Transverse colon (tissue), 4 donors: ENCODE measurements around the gene TM9SF3. TPM values are rescaled to one million over a fixed set of nuclear protein-coding genes. Genes with fewer than 3 reads are reported as not detected.

Source experiments
- DNase-seq: peaks from one replicate; pipeline ENCODE4 v3.0.0-alpha.2; 2019
- H3K27ac ChIP-seq, 4 donors: fragments of 200-600 bp; sonication (generic); 2 replicates each; pipeline ENCODE4 v1.5.1; 2016 to 2018; ENCODE audit warnings: inconsistent platforms in 4 of 4
- H3K27me3 ChIP-seq: fragments of 200-600 bp; sonication (generic); 2 replicates; pipeline ENCODE4 v1.5.1; 2017; ENCODE audit warnings: inconsistent platforms
- H3K36me3 ChIP-seq, 4 donors: fragments of 200-600 bp; sonication (generic); 2 replicates each; pipeline ENCODE4 v1.5.1; 2017 to 2019; ENCODE audit warnings: inconsistent platforms in 4 of 4
- H3K4me1 ChIP-seq, 4 donors: fragments of 200-600 bp; sonication (generic); 2 replicates each; pipeline ENCODE4 v1.5.1; 2017 to 2020; ENCODE audit warnings: inconsistent platforms in 4 of 4
- H3K4me3 ChIP-seq, 4 donors: fragments of 200-600 bp; sonication (generic); 1 replicate in 1 of 4; 2 replicates in 3 of 4; pipeline versions ENCODE4 v1.5.1 to v1.6.1; 2017 to 2019; ENCODE audit warnings: inconsistent platforms in 4 of 4
- H3K9me3 ChIP-seq, 2 donors: fragments of 200-600 bp; sonication (generic); 2 replicates each; pipeline ENCODE4 v1.5.1; 2017 to 2019; ENCODE audit warnings: inconsistent platforms in 2 of 2
- CTCF ChIP-seq, 5 experiments: fragments of 200-600 bp in 3 of 5; fragments of 450-650 bp in 2 of 5; sonication (generic) in 3 of 5; IDR thresholded peaks; 1 replicate in 2 of 5; 2 replicates in 3 of 5; pipeline ENCODE4 v1.5.1; 2016 to 2017; ENCODE audit warnings: antibody characterized with exemption in 5 of 5, inconsistent platforms in 3 of 5, mild to moderate bottlenecking in 2 of 5, moderate library complexity in 1 of 5
- EP300 ChIP-seq: sonication (generic); formaldehyde crosslinking; IDR thresholded peaks from one replicate; pipeline ENCODE4 v1.6.1; 2017; ENCODE audit warnings: antibody characterized with exemption, low read depth
- POLR2A ChIP-seq: fragments of 450-650 bp; IDR thresholded peaks from one replicate; pipeline ENCODE4 v1.6.1; 2016; ENCODE audit warnings: antibody characterized with exemption, mild to moderate bottlenecking, moderate library complexity
- POLR2AphosphoS5 ChIP-seq, 3 donors: sonication (generic); formaldehyde crosslinking; IDR thresholded peaks; one replicate each; pipeline ENCODE4 v1.6.1; 2016; ENCODE audit warnings: antibody characterized with exemption in 3 of 3
- WGBS, 2 donors: methylation state at CpG; one replicate each; pipeline ENCODE4 v1.1.5; 2018; ENCODE audit warnings: low coverage in 1 of 2; 5-methylcytosine and 5-hydroxymethylcytosine counted together
- in situ Hi-C, 4 donors: fragments of 200-750 bp; cut with MboI; loops; one replicate each; pipeline versions ENCODE4 v1.15.0 to v1.15.1; 2017; ENCODE audit warnings: low sequenced_read_pairs in 3 of 4, low pct_ligation_motif_present in 1 of 4, low pct_unique_long_range_greater_than_20kb in 1 of 4
- intact Hi-C: fragments of 100-400 bp; cut with DNase I; formaldehyde crosslinking; loops from one replicate; pipeline ENCODE4 v1.15.1; 2023; ENCODE audit warnings: low total_unique reads
- total RNA-seq, 4 donors: library from RNA; depleted of rRNA; stranded (reverse); fragments of >200 nt; gene quantifications; one replicate each; pipeline ENCODE4 v1.1.0, GENCODE V29; 2016

TM9SF3 gene
- total RNA-seq, 4 donors from 2014 or later = 34.4 to 133 (median 77.3) TPM

DNA sequence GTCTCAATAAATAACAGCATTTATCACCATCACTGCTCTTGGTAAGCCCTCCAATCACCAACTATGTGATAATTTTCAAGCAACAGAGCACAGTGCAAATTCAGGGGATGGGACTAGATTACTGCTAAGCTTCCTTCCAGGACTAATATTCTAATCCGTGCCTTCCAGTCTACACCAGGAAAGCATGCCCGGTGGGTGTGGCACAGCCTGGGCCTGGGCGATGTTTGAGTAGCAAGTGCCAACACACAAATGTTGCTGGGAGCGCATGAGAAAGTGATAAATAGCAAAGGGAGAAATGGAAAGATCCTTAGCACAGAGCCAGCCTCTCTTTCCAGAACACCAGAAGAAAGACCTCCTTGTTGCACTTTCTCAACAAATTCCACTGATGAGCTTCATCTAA lies 13.5 kb upstream of the TM9SF3 start:
- Histone ChIP-seq H3K9me3 (no peaks in the 10 kb centered on the region), H3K4me3 (no peak overlapping the region), H3K27ac (peak overlapping the region in 3 of 4 donors; percentile 13 to 46 (median 23)), H3K4me1 (peaks cover 0 to 33% (median 18%) of the 10 kb centered on the region in 4 donors), H3K36me3 (no peaks in the 10 kb centered on the region), H3K27me3 (no peaks in the 10 kb centered on the region)
- in situ Hi-C loops = no loop called here
- intact Hi-C loops = no loop called here
- DNase-seq = peak; percentile 71
- no peak for TF ChIP-seq CTCF (IDR thresholded peaks at IDR 0.05)
- TF ChIP-seq POLR2AphosphoS5 (IDR thresholded peaks at IDR 0.05) = no peak
- no peak for TF ChIP-seq EP300
- TF ChIP-seq POLR2A = no peak
- WGBS, 2 donors = 54% methylated on average over 4 of the region's 4 CpGs; no CpG with 5 or more reads in 1 of the 2 donors

DNA sequence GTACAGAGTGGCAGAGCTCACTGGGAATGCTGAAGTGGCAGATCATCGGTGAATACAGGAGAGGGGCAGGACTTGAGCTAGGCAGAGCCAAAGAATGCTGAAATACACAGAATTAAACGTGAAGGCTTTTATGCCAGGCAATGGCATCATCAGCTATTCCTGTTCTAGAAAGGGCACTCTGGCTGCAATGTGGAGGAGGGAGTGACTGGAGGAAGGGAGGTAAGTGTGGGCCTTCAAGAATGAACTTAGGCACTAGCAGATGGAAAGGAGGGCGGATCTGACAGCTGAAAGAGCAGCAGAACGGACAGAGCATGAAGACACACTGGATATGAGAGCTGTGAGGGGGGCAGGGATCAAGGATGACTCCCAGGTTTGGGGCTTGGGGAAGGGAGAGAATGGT lies 12.0 kb upstream of the TM9SF3 start:
- DNase-seq = no peak
- no peaks in the 10 kb centered on the region for H3K36me3 ChIP-seq
- in situ Hi-C loops (no loop called here), intact Hi-C loops (no loop called here)
- H3K27ac ChIP-seq = no peak overlapping the region
- H3K4me1 ChIP-seq = peaks cover 0 to 35% (median 18%) of the 10 kb centered on the region in 4 donors
- no peak overlapping the region for H3K4me3 ChIP-seq
- no peaks in the 10 kb centered on the region for H3K27me3 ChIP-seq
- TF ChIP-seq CTCF (IDR thresholded peaks at IDR 0.05) (no peak), POLR2AphosphoS5 (IDR thresholded peaks at IDR 0.05) (no peak), POLR2A (no peak), EP300 (no peak)
- H3K9me3 ChIP-seq = no peaks in the 10 kb centered on the region
- WGBS, 2 donors = 67 to 71% methylated on average over 4 of the region's 4 CpGs

GRCh38 chr10:96596422-96597407 lies 9.9 kb upstream of the TM9SF3 start:
- DNase-seq = no peak
- no peak for TF ChIP-seq POLR2AphosphoS5 (IDR thresholded peaks at IDR 0.05)
- no peak for TF ChIP-seq POLR2A
- TF ChIP-seq EP300 = no peak
- no peak for TF ChIP-seq CTCF (IDR thresholded peaks at IDR 0.05)
- Histone ChIP-seq H3K4me3 (no peak overlapping the region), H3K36me3 (no peaks in the 10 kb centered on the region), H3K9me3 (no peaks in the 10 kb centered on the region), H3K27me3 (no peaks in the 10 kb centered on the region), H3K27ac (peak overlapping the region in 3 of 4 donors; percentile 49 to 65 (median 50)), H3K4me1 (peaks cover 0 to 35% (median 18%) of the 10 kb centered on the region in 4 donors)
- intact Hi-C loops = no loop called here
- 33 to 57% methylated on average over 1 of the region's 1 CpG for WGBS, 2 donors
- in situ Hi-C loops = no loop called here

- Histone ChIP-seq H3K36me3 (no peaks in the 10 kb centered on the region), H3K4me1 (peaks cover 0 to 33% (median 17%) of the 10 kb centered on the region in 4 donors), H3K27me3 (no peaks in the 10 kb centered on the region), H3K9me3 (no peaks in the 10 kb centered on the region), H3K4me3 (no peak overlapping the region), H3K27ac (peak overlapping the region in 3 of 4 donors; percentile 46 to 65 (median 50))
- intact Hi-C loops (no loop called here), in situ Hi-C loops (no loop called here)
- TF ChIP-seq EP300 (no peak), CTCF (IDR thresholded peaks at IDR 0.05) (no peak), POLR2AphosphoS5 (IDR thresholded peaks at IDR 0.05) (no peak), POLR2A (no peak)
- 94 to 100% methylated on average over 2 to 4 of the region's 4 CpGs for WGBS, 2 donors
- no peak for DNase-seq
These were observed 8.9 kb upstream of the TM9SF3 start for GRCh38 chr10:96595741-96596140.
